GM18951 (cell line): Measurements from ENCODE around the gene CLIC6.

Source experiments
- POLR2A ChIP-seq: IDR thresholded peaks from 4 replicates; pipeline ENCODE4 v1.6.1; 2011; ENCODE audit warnings: mild to moderate bottlenecking; ENCODE audit not compliant: insufficient read length, insufficient read depth; ENCODE audit errors: extremely low read depth
- in situ Hi-C: fragments of 300-500 bp; cut with MboI; formaldehyde crosslinking; loops from one replicate; pipeline ENCODE4 v1.12.0; 2022; ENCODE audit warnings: low sequenced_read_pairs, mixed read lengths, inconsistent platforms; ENCODE audit not compliant: unreplicated experiment

Gene CLIC6

DNA sequence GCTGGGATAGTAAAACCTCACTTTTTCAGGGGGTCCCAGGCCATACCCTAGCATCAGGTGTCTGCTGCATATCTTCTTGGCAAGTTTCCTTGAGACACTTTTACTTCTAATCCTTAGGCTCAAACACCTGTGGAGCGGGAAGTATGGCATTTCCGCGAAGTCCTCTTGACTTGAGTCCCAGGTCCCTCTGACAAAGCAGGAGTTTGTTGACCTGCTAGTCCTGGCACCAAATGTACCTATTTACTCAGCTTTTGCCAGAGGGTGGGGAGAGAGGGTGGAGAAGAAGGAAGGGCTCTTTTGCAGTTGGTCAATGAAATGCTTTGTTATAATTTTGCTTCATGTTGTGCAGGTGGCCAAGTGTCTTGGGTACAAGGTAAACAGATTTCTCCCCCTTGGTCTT lies 59.7 kb downstream of the CLIC6 start:
- no peak for TF ChIP-seq POLR2A
- in situ Hi-C loops, result loop anchor here (25.0 kb wide), 1 partner anchor 1109 kb away; no protein-coding TSS in a partner anchor

DNA sequence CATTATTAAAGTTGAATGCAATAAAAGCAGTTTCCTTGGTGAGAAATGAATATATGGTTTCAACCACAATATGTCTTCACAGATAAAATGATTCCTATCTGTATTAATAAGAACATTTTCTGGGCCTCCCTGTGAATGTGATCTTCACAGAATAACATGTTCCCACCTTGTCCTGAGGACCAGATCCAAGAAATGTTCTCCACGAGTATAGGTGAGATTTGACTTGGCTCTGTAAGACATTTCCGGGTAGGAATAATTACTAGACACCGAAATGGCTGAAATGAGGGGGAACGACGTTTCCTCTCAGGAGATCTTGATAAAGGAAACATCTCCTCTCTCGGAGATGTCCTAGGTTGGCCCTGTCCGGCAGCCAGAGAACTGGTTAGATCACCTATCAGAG lies 61.4 kb downstream of the CLIC6 start:
- TF ChIP-seq POLR2A, result no peak
- in situ Hi-C loops, result loop anchor here (25.0 kb wide), 1 partner anchor 1107 kb away; no protein-coding TSS in a partner anchor

DNA sequence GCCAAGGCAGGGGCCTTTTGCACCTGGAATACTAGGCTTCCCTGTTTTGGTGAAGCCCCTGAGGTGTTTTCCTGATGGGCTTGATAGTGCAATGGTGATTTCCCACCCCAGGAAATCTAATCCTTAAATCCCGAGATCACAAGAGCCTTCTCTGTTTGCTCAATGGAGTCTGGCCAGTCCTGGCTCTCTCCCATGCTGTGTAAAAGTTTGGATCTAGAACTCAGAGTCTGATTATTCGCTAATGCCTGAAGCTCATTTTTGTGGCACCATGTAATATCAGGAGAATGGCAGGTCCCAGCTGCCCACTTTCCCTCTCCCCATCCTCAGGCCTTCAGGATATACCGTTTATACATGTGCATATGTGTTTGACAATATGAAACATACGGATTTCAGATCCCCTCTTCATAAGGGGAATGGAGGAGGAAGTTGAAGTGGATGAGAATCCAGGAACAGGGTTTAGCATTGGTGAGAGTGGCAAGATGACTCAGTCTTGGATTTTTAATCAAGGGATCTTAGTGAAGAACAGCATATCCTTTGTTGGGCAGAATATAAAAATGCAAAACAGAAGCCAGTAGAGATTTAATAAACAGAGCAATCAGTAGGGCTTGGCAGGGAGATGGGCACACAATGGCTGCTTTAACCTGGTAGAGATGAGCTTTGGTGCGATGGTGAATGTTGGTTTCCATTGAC lies 62.1 kb downstream of the CLIC6 start:
- in situ Hi-C loops, result loop anchor here (25.0 kb wide), 1 partner anchor 1106 kb away; no protein-coding TSS in a partner anchor
- no peak for TF ChIP-seq POLR2A

DNA sequence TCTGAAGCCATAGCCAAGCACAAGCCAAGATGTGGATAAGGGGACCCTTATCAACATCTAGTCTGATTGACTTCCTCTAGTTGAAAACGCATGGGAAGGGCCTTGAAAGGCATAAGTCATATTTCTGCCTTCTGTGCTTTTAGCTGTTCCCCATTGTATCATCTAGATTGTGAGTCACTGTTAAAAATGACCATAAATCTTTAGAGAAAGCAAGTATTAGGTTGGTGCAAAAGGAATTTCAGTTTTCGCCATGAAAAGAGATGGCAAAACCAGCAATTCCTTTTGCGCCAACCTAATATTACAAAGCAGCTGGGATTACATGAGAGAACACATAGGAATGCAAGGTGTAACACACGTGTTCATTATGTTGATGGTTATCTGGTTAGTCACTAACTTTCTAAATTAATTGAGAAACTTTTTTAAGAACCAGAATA lies 63.6 kb downstream of the CLIC6 start:
- TF ChIP-seq POLR2A, result no peak
- in situ Hi-C loops, result loop anchor here (25.0 kb wide), 1 partner anchor 1105 kb away; no protein-coding TSS in a partner anchor

DNA sequence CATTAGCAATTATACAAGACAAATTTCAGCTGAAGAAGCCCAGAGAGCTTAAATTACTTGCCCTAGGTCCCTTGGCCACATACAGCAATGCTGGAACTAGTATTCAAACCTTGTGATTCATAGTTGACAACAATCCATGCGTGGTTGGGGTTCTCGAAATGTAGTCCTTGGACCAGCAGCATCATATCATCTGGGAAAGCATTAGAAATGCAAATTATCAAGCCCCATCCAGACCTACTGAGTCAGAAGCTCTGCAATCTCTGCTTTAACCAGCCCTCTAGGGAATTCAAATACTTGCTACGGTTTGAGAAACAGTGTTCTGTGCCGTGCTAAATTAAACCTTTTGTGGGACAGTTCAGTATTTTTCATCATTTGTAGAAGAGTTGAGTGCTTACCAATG lies 65.1 kb downstream of the CLIC6 start:
- in situ Hi-C loops, result loop anchor here (25.0 kb wide), 1 partner anchor 1103 kb away; no protein-coding TSS in a partner anchor
- no peak for TF ChIP-seq POLR2A

DNA sequence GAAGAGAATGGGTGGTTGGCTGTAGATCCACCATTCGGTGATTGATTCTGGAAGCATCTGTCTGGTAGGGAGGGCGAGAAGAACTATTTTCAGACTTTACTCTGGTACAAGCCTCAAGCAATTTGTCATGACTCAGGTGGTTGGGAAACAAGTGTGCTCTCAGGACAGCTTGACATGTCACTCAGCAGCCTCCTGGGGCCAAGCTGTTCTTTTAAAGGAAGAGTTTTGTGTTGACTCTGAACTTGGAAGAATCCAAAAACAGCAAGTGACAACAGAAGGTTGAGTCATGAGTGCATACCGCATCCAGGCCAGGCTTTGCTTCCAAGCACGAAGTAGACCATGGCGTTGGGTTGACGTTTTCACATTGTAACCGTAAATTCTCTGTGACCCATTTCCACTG lies 65.9 kb downstream of the CLIC6 start:
- no peak for TF ChIP-seq POLR2A
- in situ Hi-C loops, result loop anchor here (25.0 kb wide), 1 partner anchor 1103 kb away; no protein-coding TSS in a partner anchor

DNA sequence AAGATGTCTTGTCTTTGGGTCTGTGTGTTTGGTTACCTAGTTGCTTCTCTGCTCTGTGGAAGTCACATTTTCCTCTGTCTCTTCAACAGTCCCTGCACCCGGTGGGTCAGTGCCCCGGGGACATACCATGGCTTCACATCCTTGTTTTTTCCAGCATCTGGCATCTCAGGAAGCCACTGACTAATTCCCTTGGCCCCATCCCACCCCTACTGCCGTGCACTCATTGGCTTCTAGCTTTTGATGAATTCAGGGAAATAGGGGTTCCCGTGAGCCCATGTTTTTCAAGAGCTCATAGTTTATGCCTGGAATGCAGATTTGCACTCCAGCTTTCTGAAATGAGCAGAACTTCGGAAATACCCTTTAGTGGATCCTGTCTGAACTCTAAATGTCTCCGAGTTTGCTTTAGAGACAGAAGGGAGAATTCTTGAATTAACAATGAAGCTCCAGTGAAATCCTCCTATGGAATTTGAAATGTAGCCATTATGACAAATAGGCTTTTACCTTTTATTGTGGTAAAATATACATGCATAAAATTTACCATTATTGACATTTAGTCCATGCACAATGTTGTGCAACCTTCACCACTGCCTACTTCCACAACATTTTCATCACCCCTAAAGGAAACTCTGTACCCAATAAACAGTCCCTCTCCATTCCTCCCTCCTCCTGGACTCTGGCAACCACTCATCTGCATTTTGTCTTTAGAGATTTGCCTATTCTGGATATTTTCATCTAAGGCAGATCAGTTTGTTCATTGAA lies 67.5 kb downstream of the CLIC6 start:
- TF ChIP-seq POLR2A, result no peak
- in situ Hi-C loops, result loop anchor here (25.0 kb wide), 1 partner anchor 1101 kb away; no protein-coding TSS in a partner anchor

DNA sequence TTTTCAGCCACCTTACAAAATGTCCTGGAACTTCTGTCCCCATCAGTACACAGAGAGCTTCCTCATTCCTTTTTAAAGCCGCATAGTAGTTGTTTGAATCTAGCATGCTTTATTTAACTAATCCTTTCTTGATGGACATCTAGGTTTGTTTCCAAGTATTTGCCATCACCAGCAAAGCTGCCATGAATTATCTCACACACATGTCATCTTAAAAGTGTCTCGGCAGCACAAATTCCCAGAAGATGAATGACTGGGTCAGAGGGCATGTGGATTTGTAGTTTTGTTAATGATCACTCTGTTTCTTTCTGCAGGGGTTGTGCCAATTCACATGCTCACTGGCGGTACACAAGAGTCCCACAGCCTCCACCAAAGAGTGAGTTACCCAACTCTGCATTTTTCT lies 68.3 kb downstream of the CLIC6 start:
- in situ Hi-C loops, result loop anchor here (25.0 kb wide), 1 partner anchor 1100 kb away; no protein-coding TSS in a partner anchor
- no peak for TF ChIP-seq POLR2A

DNA sequence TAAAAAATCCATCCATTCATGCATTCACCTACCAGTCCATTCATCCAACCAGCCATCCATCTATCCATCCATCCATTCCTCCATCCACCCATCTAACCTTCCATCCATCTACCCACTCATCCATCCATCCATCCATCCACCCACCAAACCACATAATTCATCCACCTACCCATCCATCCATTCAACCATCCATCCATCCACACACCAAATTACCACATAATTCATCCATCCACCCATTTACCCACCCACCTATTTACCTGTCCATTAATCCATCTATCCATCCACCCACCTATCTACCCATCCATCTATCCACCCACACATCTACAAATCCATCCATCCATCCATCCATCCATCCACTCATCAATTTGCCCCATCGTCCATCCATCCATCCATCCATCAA lies 71.4 kb downstream of the CLIC6 start:
- no peak for TF ChIP-seq POLR2A
- in situ Hi-C loops, result loop anchor here (10.0 to 25.0 kb wide), 2 partner anchors 665 to 1097 kb away; no protein-coding TSS in a partner anchor

DNA sequence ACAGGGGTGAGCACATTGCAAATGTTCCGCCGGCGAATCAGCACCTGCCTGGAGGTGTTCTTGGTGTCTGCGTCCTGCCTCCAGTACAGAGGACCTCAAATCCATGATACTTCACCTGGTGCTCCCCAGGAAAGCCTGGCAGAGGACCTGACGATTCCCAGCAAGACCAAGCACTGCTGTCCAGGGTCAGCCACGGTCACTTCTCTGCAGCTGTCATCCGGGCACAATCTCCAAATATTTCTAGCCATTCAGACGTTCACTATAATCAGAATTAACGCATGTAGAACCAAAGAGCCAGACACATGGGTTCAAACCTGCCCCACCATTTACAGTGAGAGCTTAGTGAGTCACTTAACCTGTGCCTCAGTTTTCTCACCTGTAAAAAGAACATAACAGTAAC lies 74.5 kb downstream of the CLIC6 start:
- in situ Hi-C loops, result loop anchor here (10.0 to 25.0 kb wide), 2 partner anchors 662 to 1094 kb away; no protein-coding TSS in a partner anchor
- no peak for TF ChIP-seq POLR2A

DNA sequence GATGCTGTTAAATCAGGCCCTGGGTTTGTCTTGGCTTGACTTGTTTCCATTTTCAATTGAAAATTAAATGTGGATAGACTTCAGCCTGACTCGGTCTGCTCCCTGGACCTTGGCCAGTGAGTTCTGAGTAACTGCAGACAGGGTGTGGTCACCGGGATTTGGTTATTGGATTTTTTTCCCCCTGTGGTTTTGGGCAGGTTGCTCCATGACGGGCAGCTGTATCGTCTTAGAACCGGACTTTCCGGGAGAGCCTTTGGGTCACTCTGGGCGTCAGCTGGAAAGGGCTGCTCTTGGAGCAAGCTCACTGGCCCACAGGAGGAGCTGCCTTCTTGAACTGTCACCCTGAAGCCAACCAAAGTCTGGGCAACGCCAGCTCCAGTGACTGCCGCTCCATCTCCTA lies 75.0 kb downstream of the CLIC6 start:
- TF ChIP-seq POLR2A, result no peak
- in situ Hi-C loops, result loop anchor here (10.0 to 25.0 kb wide), 2 partner anchors 661 to 1093 kb away; no protein-coding TSS in a partner anchor

DNA sequence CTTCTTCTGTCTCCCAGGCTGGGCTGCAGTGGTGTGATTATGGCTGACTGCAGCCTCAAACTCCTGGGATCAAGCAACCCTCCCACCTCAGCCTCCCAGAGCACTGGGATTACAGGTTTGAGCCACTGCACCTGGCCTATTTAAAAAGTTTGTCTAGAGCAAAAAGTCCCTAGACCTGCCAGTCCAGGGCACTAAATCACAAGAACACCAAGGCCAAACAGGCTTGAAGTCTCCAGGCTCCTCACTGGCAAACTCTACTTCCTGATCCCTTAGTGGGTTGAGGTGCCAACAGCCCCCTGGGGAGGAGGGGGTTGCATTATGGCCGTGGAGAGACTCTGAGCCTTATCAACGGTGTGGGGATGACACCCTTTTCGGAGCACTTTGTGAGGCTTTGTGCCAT lies 76.0 kb downstream of the CLIC6 start:
- in situ Hi-C loops, result loop anchor here (10.0 to 25.0 kb wide), 2 partner anchors 660 to 1092 kb away; no protein-coding TSS in a partner anchor
- TF ChIP-seq POLR2A, result no peak
